ENCODE data around the gene PDIA4.
A peak's percentile ranks its signal among the peaks of the same experiment; 100 is the strongest.

Gene PDIA4

GRCh38 chr7:148994576-148994975 is 33.7 kb downstream of the PDIA4 start:
- Histone ChIP-seq H3K36me3 (no peaks in the 10 kb centered on the region), H3K4me1 (no peaks in the 10 kb centered on the region), H3K9me3 (no peaks in the 10 kb centered on the region), H3K27ac (no peak overlapping the region), H3K27me3 (peaks cover 0 to 5% of the 10 kb centered on the region in 2 donors), H3K4me3 (no peak overlapping the region)
- TF ChIP-seq CTCF (IDR thresholded peaks at IDR 0.05): no peak
- intact Hi-C loops (cut with DNase I; ENCODE audit: low total_unique reads): no loop called here
- DNase-seq: no peak

- Histone ChIP-seq H3K4me3 (no peak overlapping the region), H3K36me3 (no peaks in the 10 kb centered on the region), H3K4me1 (peaks cover 0 to 3% (median under 1%) of the 10 kb centered on the region in 4 donors), H3K27ac (no peak overlapping the region), H3K9me3 (no peaks in the 10 kb centered on the region), H3K27me3 (peaks cover 0 to 5% of the 10 kb centered on the region in 2 donors)
- TF ChIP-seq CTCF (IDR thresholded peaks at IDR 0.05): no peak
- no peak for DNase-seq
- intact Hi-C loops (cut with DNase I; ENCODE audit: low total_unique reads): no loop called here
These were observed 35.1 kb downstream of the PDIA4 start for GRCh38 chr7:148993193-148993592.

- Histone ChIP-seq H3K4me3 (no peak overlapping the region), H3K27ac (no peak overlapping the region), H3K36me3 (no peaks in the 10 kb centered on the region), H3K9me3 (no peaks in the 10 kb centered on the region), H3K4me1 (peaks cover 0 to 8% (median 5%) of the 10 kb centered on the region in 4 donors), H3K27me3 (peaks cover 0 to 5% of the 10 kb centered on the region in 2 donors)
- intact Hi-C loops (cut with DNase I; ENCODE audit: low total_unique reads): no loop called here
- no peak for DNase-seq
- TF ChIP-seq CTCF (IDR thresholded peaks at IDR 0.05): no peak
These were observed 36.8 kb downstream of the PDIA4 start for GRCh38 chr7:148991536-148991935.

- H3K4me1 ChIP-seq: peaks cover 0 to 40% (median 20%) of the 10 kb centered on the region in 4 donors
- peak in 1 of 2 donors; percentile 43 for DNase-seq
- no peaks in the 10 kb centered on the region for H3K27me3 ChIP-seq
- no peak for TF ChIP-seq CTCF (IDR thresholded peaks at IDR 0.05)
- H3K9me3 ChIP-seq: no peaks in the 10 kb centered on the region
- H3K27ac ChIP-seq: peak overlapping the region; percentile 79 to 86
- H3K36me3 ChIP-seq: no peaks in the 10 kb centered on the region
- intact Hi-C loops (cut with DNase I; ENCODE audit: low total_unique reads): loop anchor here (5.0 kb wide), 1 partner anchor 39 kb away; the partner anchor contains the start of gene PDIA4
- peak overlapping the region; percentile 64 to 78 for H3K4me3 ChIP-seq
These were observed 40.4 kb downstream of the PDIA4 start for GRCh38 chr7:148987751-148988512.

GRCh38 chr7:148987010-148987750 is 41.1 kb downstream of the PDIA4 start:
- peak overlapping the region; percentile 79 to 86 for H3K27ac ChIP-seq
- peaks cover 0 to 46% (median 26%) of the 10 kb centered on the region in 4 donors for H3K4me1 ChIP-seq
- DNase-seq: peak; percentile 76 to 89
- H3K27me3 ChIP-seq: no peaks in the 10 kb centered on the region
- H3K4me3 ChIP-seq: peak overlapping the region; percentile 64 to 78
- H3K36me3 ChIP-seq: no peaks in the 10 kb centered on the region
- no peaks in the 10 kb centered on the region for H3K9me3 ChIP-seq
- TF ChIP-seq CTCF (IDR thresholded peaks at IDR 0.05): no peak
- intact Hi-C loops (cut with DNase I; ENCODE audit: low total_unique reads): loop anchor here (5.0 kb wide), 1 partner anchor 40 kb away; the partner anchor contains the start of gene PDIA4
